ENCODE results near the gene STK38L.
A peak's percentile ranks its signal among the peaks of the same experiment; 100 is the strongest.

The STK38L gene

DNA sequence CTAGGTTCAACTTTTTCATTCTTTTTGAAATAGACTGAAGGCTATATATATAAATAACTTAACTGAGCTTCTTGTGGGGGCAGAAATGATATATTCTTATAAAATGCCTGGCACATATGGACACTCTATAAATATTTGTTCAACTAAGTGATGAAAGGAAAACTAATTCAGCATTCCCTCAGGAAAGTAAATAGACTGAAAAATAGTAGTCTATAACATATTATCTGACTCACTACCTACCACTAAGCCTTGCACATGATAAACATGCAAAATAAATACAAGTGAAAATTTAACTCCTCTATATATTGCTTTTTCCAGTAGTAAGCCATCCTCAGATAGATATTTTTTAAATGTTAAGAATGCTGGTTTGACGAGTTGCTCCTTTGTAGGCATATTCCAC is 72.9 kb downstream of the STK38L start:
- no peak for DNase-seq (ENCODE audit: low read depth in 2 of 2)

DNA sequence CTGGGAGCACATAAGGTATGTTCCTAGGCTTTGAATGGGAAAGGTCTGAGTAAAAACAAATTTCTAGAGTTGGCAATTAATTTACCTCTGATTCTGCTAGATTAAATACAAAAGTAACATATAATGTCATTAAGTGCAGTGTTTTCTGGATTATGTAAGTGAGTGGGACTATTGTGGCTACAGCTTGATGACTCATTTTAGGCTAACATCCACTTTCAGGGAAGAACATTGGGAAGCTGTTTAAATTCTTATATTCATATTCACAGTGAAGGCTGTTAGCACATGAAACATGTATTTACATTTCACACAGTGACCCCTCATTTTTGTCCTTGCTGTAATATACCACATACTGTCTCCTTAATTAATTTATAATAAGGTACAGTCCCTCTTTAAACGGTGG is 75.3 kb downstream of the STK38L start:
- DNase-seq (ENCODE audit: low read depth in 2 of 2): no peak

GRCh38 chr12:27319848-27320247 is 75.8 kb downstream of the STK38L start:
- DNase-seq (ENCODE audit: low read depth in 2 of 2): no peak

DNA sequence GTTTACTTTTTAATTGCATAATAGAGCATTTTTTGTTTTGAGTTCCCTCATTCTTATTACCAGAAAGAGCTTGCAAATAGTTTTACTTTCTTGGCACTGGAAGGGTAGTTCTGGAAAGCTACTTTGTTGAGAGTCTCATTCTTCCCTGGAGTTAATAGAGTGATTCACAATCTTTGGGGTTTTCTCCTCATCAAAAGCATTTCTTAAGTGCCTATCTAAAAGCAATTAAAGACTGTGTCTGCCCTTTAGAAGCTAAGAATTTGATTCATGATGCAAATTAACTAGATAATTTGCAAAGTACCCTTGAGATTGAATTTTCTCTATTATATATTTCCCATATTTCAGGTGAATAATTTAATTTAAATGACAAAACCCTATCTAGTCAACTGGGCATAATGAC is 80.4 kb downstream of the STK38L start:
- no peak for DNase-seq (ENCODE audit: low read depth in 2 of 2)

GRCh38 chr12:27330846-27331245 is 86.8 kb downstream of the STK38L start:
- DNase-seq (ENCODE audit: low read depth in 2 of 2): no peak

DNA sequence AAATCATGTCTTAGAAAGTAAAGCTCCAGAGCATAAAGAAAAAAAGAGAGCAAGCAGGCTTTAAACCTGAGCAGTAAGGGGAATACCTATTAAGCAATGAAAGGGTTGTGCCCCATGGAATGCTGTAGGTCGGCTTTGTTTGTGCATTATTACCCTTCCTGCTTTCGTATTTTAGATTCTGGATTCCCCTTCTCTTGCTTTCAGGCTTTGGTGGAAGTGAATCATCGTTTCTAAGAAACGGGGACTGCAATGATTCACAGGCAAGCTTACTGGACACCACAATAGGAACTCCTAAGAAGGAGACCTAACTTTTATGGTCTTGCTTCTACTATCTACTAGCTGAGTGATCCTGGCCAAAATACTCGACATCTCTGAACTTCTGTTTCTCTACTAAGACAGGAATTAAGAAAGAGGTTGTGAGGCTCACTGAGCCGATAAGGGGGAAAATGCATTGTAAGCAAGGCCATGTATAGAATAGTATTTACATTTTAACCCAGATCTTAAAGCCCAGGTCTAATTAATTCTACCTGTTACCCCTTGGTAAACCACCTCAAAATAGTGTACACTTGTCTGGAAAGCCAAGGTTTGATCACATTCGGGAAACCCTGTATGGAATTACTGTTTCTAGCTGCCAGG is 87.3 kb downstream of the STK38L start:
- DNase-seq (ENCODE audit: low read depth in 2 of 2): no peak

DNA sequence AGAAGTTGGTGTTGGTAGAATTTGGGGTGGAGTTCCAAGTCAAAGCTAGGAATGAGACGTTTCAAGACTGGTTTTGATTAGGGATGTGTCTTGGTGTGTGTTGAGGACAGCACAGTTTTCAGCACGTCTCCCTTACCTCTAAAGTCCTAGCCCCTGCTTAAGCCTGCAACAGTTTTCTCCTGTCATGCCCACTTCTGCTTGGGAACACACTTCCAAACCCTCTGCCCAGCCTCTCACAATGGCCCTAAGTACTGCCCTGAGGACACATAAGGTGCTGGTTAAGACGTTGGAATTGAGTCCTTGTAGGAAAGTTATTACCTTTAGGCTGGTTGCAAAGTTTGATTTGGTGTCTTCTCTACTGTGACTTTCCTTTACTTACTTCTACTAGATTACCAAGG is 87.8 kb downstream of the STK38L start:
- no peak for DNase-seq (ENCODE audit: low read depth in 2 of 2)

DNA sequence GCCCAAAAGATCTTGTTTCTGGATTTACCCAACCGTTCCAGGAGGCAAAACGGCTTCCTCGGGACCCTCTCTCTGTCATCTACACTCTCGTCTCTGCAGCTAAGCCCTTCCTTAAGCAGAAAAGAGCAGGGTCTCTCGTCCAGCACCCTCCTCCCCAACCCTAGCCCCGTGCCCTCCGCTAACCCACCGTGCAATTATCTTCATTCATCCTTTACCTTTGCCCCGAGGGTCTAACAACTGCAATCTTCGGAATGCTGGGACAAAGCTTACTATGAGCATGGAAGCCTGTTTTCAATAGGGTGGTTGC is 88.3 kb downstream of the STK38L start:
- no peak for DNase-seq (ENCODE audit: low read depth in 2 of 2)

- DNase-seq (ENCODE audit: low read depth in 2 of 2): peak; percentile 5 to 36
Observed at GRCh38 chr12:27332714-27333402, 88.8 kb downstream of the STK38L start, which contains the start of gene BMAL2. BMAL2 (plus strand) TSS chr12:27332836; CDS start chr12:27333073, 237 bp downstream.

DNA sequence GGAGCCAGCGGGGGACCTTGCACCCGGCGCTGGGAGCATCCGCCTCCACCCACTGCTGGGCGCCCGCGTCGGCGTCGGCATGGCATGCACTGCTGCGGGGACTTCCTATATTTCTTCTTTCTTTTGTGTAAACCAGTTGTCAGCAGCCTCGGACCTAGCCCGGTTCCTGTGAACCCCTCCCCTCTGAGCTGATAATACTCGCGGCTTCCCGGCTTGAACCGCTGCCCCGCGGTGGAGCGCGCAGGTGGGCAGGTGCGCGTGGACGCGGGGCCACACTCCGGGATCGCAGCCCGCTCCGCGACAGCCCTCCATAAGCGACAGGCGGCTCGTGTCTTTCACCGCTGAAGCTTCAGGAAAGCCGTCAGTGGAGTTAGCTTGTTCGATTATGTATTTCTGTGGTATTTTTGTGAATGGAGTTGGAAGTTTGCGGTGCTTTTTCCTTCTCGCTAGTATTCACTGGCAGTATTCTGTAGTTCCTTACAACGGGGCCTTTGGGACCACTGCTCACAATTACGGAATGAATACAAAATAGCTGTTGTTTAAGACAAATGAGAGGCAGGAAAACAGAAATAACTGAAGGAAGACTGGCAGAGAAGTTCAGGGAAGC is 89.4 kb downstream of the STK38L start:
- peak; percentile 17 to 24 for DNase-seq (ENCODE audit: low read depth in 2 of 2)

GRCh38 chr12:27334042-27334720 is 90.1 kb downstream of the STK38L start:
- no peak for DNase-seq (ENCODE audit: low read depth in 2 of 2)

GRCh38 chr12:27334721-27335082 is 90.6 kb downstream of the STK38L start:
- no peak for DNase-seq (ENCODE audit: low read depth in 2 of 2)

GRCh38 chr12:27335364-27336281 is 91.5 kb downstream of the STK38L start:
- no peak for DNase-seq (ENCODE audit: low read depth in 2 of 2)

DNA sequence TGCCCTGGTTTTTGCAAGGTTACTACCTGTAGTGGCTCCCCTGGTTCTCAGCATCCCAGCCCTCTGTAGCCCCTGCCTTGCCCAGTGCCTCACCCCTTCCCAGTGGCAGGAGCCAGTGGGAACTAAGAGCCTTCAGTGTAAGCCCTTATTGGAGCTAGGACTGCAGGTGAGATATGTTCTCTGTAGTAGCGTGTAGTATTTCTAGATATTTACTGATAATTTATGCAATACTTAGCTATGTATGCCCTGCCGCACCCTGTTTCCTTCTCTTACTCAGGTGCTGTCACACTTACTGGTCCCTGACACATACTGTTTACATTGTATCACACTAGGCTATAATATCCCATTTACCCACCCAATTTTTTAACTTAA is 92.2 kb downstream of the STK38L start:
- no peak for DNase-seq (ENCODE audit: low read depth in 2 of 2)

- no peak for DNase-seq (ENCODE audit: low read depth in 2 of 2)
Observed at GRCh38 chr12:27337376-27337775, 93.3 kb downstream of the STK38L start.

GRCh38 chr12:27338473-27338872 is 94.4 kb downstream of the STK38L start:
- no peak for DNase-seq (ENCODE audit: low read depth in 2 of 2)

- DNase-seq (ENCODE audit: low read depth in 2 of 2): no peak
Observed at GRCh38 chr12:27340971-27341370, 96.9 kb downstream of the STK38L start.

DNA sequence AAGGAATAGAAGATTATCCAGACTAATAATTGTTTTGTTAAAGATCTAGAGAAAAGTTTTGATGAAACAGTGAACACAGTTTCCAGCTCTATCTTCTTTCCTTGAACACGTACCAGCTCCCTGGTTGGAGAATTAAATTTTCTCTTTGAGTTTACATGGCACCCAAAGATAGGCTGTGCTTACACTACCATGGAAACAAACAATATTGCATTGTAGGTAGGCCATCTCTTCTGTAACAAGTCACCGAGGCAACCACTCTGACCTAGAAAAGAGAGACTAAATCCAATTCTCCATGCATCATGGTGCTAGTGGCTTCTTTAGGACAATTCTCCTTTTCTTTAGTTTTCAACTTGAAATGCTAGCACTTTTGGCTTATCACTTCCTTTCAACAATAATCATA is 98.5 kb downstream of the STK38L start:
- no peak for DNase-seq (ENCODE audit: low read depth in 2 of 2)

DNA sequence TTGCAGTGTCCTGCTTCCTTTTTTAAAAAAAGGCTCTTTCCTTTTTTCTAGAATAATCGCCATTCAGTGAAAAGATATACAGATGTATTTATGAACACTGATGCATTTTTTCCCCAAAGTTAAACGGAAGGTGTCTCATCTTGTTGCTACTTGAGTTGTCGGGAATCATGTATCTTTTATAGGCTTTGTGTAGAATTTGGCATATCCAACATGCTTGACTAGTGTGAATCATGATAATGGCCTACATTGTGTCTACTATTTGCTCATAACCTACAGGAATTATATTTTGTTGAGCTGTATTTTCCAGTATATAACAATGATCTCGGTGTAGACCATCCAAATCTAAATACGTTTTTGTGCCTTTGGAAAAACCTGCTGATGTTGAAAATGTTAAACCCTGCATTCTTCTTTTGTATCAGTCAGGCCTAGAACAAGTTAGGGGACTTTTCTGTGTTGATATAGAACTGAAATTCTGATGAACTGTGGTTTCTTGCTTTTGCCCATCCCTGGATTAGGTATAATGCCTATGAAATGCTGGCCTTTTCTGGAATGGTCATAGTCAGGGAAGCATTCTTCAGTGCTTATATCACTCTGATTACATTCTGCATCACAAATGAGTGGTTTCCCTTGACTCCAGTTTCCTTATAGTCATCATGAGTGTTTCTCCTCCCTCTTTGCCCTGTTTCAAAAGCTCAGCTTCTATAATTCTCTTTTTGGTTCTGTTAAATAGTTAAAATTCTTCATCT is 99.3 kb downstream of the STK38L start:
- no peak for DNase-seq (ENCODE audit: low read depth in 2 of 2)

DNA sequence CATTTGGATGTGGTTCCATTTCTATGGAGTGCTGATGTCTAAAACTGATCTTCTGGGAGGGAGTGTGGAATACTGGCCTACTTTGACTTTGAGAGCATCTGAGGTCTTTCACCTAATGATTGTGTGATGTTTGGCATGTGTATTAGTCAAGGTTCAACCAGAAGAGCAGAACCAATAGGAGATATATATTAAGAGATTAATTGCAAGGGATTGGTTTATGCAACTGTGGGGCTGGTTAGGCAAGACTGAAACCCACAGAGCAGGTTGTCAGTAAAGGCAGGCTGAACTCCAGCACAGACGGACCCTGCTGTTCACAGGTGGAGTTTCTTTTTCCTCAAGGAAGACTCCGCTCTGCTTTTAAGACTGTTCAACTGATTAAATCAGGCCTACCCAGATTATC is 100.2 kb downstream of the STK38L start:
- DNase-seq (ENCODE audit: low read depth in 2 of 2): no peak

DNA sequence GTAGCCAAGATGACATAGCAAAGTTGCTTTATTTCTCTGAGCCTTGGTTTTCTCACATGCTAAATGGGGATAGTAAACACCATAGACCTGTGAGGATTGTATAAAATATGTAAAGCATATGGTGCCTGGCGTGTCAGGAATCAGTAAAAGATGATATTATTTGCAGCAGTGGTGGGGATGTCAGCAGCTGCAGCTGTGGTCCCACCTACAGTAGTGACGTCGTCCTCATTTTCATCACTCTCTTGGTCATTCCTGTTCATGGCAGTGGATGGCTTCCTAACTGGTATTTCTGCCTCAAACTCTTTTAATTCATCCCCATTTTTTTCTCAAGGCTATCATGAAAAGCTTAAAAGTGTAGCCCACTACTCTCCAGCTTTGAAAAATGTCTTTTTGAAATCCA is 100.7 kb downstream of the STK38L start:
- DNase-seq (ENCODE audit: low read depth in 2 of 2): no peak

All from stimulated activated CD4-positive, alpha-beta T cell treated with anti-CD3 and anti-CD28 coated beads, Interleukin-12 subunit alpha, Interleukin-12 subunit beta, amount 100 ng/mL, for 24 hours (primary cell).